GM19372 (cell line): ENCODE data around the gene RAG2.

Source experiments
- ATAC-seq: cut with Tn5 transposase; IDR thresholded peaks from one replicate; pipeline ENCODE4 v1.9.1; 2021; ENCODE audit warnings: mild to moderate bottlenecking, low read depth, moderate library complexity; ENCODE audit not compliant: unreplicated experiment

RAG2 gene

DNA sequence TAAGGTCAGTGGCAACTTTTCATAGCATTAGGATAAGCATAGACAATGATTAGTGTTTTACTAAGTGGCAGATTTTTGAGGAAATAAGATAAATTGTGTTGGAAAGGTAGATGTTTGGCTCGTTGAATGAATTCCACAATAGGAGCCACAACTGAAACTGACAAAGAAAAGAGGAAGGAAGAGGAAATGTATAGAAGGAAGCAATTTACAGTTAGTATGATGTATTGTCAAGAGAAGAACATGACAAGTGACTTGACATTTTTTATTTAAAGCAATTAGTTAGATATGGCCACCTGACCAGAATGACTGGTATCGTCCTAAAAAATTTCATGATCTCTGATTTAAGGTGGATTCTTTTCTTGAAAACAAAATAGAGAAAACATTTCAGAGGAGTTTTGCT, 3.1 kb upstream of the RAG2 start:
- ATAC-seq, result no peak

GRCh38 chr11:36600180-36600579, 2.1 kb upstream of the RAG2 start:
- no peak for ATAC-seq

GRCh38 chr11:36596880-36597279, 1.2 kb downstream of the RAG2 start:
- ATAC-seq, result no peak

GRCh38 chr11:36594316-36594989, 3.6 kb downstream of the RAG2 start, which contains the start of gene IFTAP:
Gene IFTAP, plus strand, starts transcription at chr11:36594502. Its CDS starts 15,602 bp downstream, at chr11:36610104.
- ATAC-seq, result peak; percentile 86

GRCh38 chr11:36591433-36591832, 6.6 kb downstream of the RAG2 start:
- ATAC-seq, result no peak

DNA sequence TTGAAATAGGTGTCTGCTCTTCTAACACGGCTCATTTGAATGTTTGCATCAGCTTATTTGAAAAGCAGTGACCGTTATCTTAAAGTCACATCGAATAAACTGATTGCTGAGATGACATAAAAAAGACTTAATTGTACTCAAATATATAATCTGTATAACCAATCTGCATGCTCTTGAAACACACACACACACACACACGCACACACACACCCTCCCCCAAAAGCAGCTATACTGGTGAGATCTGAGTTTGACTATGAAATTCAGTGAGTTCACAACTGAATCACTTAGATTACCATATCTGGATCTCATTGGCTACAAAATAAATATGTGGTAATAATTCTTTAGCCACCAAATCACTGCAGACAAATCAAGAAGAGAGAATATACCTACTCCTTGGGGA, 7.5 kb downstream of the RAG2 start:
- no peak for ATAC-seq

DNA sequence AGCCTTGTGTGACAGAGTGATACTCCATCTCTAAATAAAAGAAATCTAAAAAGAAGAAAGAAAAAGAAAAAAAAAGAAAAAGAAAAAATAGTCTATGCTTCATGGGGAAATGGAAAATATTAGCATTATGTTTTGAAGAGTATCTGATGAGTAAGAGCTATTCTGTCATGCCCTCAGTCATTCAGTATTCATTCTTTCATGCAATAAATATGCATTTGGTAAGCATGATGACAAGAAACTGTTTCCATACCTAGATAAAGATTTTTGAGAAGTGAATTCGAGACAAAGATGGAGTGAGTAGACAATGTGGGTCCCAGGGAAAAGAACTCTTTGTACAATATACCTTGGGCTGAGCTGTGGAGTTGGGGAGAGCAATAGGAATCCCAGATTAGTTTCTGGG, 9.9 kb downstream of the RAG2 start:
- ATAC-seq, result no peak

DNA sequence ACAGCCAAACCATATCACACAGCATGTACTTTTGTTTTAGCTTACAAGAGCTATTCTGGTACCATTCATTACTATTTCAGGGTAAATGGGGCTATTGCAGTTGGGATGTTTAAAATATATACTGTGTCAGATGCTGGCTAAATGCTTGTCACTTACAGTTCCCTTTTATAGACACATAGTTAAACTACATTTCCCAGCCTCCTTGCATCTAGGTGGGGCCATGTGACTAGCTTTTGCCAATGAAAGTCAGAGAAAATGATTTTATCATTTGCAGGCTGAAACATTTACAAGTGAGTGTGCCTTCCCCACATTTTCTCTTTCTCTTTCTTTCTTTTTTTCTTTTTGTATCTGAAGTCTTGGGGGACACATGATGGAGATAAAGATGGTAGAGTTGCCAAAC, 11.5 kb downstream of the RAG2 start:
- ATAC-seq, result no peak

- no peak for ATAC-seq
Measured at GRCh38 chr11:36583667-36584066, 14.4 kb downstream of the RAG2 start.

DNA sequence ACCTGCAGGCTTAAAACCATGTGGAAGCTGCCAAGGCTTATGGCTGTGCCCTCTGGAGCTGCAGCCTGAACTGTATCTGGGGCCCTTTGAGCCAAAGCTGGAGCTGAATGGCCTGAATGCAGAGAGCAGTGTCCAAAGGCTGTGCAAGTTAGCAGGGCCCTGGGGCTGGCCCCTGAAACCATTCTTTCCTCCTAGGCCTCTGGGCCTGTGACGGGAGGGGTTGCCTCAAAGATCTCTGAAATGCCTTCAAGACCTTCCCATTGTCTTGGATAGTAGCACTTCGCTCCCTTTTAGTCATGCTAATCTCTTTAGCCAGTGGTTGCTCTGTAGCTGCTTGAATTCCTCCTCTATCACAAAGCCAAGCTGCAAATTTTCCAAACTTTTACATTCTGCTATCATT, 16.5 kb downstream of the RAG2 start:
- no peak for ATAC-seq

- ATAC-seq, result no peak
Measured at GRCh38 chr11:36578458-36578857, 19.6 kb downstream of the RAG2 start.

- no peak for ATAC-seq
Measured at GRCh38 chr11:36577859-36578258, 20.2 kb downstream of the RAG2 start.

DNA sequence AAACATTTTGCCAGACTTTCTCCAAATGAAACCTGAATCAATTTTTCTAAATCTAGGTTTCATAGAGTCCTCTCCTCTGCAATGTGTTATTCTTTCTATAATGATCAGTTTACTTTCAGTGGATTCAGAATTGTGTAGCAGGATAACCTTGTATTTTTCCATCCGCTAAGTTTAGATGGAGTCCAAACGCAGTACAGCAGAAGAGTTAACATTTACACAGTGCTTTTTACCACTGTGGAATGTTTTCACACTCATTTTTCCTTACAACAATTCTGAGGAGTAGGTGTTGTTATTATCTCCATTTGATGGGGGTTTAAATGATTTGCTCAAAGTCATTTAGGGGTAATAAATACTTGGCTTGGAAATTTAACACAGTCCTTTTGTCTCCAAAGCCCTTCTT, 20.7 kb downstream of the RAG2 start:
- no peak for ATAC-seq

- ATAC-seq, result no peak
Measured at GRCh38 chr11:36574486-36574885, 23.6 kb downstream of the RAG2 start.

GRCh38 chr11:36569095-36569494, 28.9 kb downstream of the RAG2 start:
- no peak for ATAC-seq

GRCh38 chr11:36567694-36568093, 30.3 kb downstream of the RAG2 start, which contains the start of gene RAG1:
Gene RAG1, plus strand, starts transcription at chr11:36568007. Its CDS starts 5,298 bp downstream, at chr11:36573305.
- no peak for ATAC-seq

GRCh38 chr11:36566407-36567053, 31.5 kb downstream of the RAG2 start:
- no peak for ATAC-seq

DNA sequence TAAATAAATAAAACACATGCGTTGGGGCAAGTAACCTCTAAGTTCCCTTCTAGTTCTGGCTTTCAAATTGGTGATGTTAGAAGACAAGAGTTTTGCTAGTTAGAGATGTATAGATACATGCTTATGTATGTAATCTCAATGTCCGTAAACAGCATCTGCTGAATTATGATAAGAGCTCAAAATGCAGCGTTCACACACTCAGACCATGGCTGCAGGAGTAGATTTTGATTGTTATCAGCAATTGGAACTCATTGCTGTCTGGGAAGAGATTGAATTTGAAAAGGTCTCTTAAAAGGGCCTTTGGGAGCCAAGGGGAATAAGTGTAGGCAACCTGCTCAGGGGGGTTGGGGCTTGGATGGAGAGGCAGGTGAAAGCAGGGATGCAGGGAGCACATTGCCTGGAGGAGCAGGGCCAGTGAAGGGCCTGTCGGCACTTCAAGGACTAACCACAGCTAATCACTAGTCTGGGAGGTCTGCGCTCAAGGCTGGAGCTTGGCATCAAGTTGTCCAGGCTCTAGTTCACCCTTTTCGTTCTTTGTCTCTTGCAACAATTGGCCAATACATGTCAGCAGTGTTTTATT, 32.9 kb downstream of the RAG2 start:
- no peak for ATAC-seq

DNA sequence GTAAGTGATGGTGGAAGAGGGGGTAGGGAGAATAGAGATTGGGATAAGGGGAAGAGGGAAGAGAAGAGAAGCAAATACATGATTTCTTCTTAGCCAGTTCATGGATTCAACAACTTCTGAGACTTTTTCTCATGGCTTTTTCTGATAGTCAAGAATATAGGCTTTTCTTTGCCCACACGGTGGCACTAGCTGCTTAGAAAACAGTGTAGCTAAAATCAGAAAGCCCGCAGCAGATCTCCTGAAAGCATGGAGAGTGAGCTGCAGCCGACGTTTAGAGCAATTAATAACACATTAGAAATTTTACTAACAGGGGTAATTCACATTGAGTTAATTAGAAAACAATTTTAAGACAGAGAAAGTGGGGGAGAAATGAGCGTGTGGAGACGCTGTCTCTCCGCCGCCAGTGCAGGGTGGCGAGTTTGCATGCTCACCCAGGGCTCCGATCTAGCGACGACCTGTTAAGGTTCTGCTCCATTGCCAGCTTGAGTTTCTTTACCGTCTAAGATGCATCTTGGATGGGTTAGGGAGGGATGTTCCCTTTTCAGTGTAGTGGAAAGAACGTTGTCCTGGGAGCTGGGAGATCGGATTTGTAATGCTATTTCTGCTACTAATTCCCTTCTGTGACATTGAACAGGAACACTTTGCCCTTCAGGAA, 33.5 kb downstream of the RAG2 start:
- no peak for ATAC-seq

DNA sequence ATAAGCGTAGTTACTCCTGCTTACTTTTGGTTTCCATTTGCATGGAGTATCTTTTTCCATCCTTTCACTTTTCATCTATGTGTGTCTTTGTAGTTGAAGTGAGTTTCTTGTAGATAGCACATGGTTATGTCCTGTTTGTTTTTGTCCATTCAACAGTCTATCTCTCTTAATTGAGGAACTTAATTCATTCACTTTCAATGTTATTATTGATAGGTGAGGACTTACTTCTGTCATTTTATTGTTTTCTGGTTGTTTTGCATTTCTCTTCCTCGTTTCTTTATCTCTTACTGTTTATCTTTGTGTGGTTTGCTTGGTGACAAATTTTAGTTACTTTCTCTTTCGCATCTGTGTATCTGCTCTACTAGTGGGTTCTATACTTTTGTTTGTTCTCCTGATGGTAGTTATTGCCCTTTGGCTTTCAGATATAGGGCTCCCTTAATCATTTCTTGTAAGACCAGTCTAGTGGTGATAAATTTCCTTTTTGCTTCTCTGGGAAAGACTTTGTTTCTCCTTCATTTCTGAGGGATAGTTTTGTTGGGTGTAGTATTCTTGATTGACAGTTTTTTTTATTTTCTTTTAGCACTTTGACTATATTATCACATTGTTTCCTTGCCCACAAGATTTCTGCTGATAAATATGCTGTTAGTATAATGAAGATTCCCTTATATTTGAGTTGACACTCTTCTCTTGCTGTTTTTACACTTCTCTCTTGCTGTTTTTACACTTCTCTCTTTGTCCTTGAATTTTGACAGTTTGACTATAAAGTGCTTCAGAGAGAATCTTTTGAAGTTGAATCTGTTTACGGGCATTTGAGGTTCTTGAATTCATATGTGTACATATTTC, 39.2 kb downstream of the RAG2 start:
- ATAC-seq, result no peak
